RWPE1 (cell line): ENCODE data around the gene KRTAP5-3.
A peak's percentile ranks its signal among the peaks of the same experiment; 100 is the strongest.

ENCODE experiments used
- CTCF ChIA-PET: fragments of 350-600 bp; sonication (Branson Sonifier 250); formaldehyde crosslinking; extraction: SDS; loops from one replicate; lab custom pipeline; 2021; lab: Yijun Ruan, JAX
- POLR2A ChIA-PET: fragments of 400-600 bp; formaldehyde crosslinking; extraction: SDS; loops from one replicate; lab custom pipeline; 2020; ENCODE audit warnings: antibody characterized with exemption; ENCODE audit not compliant: low non-redundant PET; lab: Yijun Ruan, JAX
- DNase-seq: peaks from one replicate; pipeline ENCODE4 v3.0.0; 2012; ENCODE audit warnings: low spot score
- H3K27ac ChIP-seq: fragments of 450-650 bp; 2 replicates; pipeline ENCODE4 v1.5.1; 2017
- CTCF ChIP-seq: fragments of 450-650 bp; conservative IDR thresholded peaks from 2 replicates; pipeline ENCODE4 v1.5.1; 2017; ENCODE audit warnings: low read depth, mild to moderate bottlenecking

Gene KRTAP5-3

GRCh38 chr11:1565904-1566247 lies 42.4 kb downstream of the KRTAP5-3 start:
- POLR2A ChIA-PET = no interaction called here
- no peak overlapping the region for H3K27ac ChIP-seq
- CTCF ChIA-PET = interaction anchor here (1.4 to 4.8 kb wide), 2 partner anchors 8 to 13 kb away, joined by 3 to 26 read pairs; no protein-coding TSS in a partner anchor
- DNase-seq = no peak
- TF ChIP-seq CTCF = no peak

GRCh38 chr11:1565173-1565903 lies 42.9 kb downstream of the KRTAP5-3 start:
- H3K27ac ChIP-seq = no peak overlapping the region
- POLR2A ChIA-PET = no interaction called here
- CTCF ChIA-PET = interaction anchor here (0.6 to 4.8 kb wide), 4 partner anchors 9 to 1252 kb away, joined by 3 to 26 read pairs (median 4); no protein-coding TSS in a partner anchor
- no peak for TF ChIP-seq CTCF
- DNase-seq = no peak

GRCh38 chr11:1564535-1565172 lies 43.6 kb downstream of the KRTAP5-3 start:
- CTCF ChIA-PET = interaction anchor here (0.6 to 4.8 kb wide), 4 partner anchors 10 to 1252 kb away, joined by 3 to 26 read pairs (median 4); no protein-coding TSS in a partner anchor
- no peak overlapping the region for H3K27ac ChIP-seq
- no peak for TF ChIP-seq CTCF
- POLR2A ChIA-PET = no interaction called here
- DNase-seq = peak; percentile 64

- no peak for DNase-seq
- TF ChIP-seq CTCF = no peak
- H3K27ac ChIP-seq = no peak overlapping the region
- ChIA-PET POLR2A (no interaction called here), CTCF (interaction anchor here (0.6 to 4.8 kb wide), 2 partner anchors 10 to 31 kb away, joined by 3 to 26 read pairs; no protein-coding TSS in a partner anchor)
Measured at GRCh38 chr11:1563697-1564534, 44.3 kb downstream of the KRTAP5-3 start.

GRCh38 chr11:1563149-1563638 lies 45.1 kb downstream of the KRTAP5-3 start:
- no peak overlapping the region for H3K27ac ChIP-seq
- TF ChIP-seq CTCF = no peak
- CTCF ChIA-PET = interaction anchor here (4.8 kb wide), 1 partner anchor 11 kb away, joined by 26 read pairs; no protein-coding TSS in a partner anchor

More at GRCh38 chr11:1563149-1563638, 45.1 kb downstream of the KRTAP5-3 start:
- POLR2A ChIA-PET = no interaction called here
- no peak for DNase-seq
